Calu3 (cell line): Measurements from ENCODE around the gene KLHDC3. TPM values are rescaled to one million over a fixed set of nuclear protein-coding genes. Genes with fewer than 3 reads are reported as not detected.

Experiments
- BruUV-seq: library from RNA; stranded (reverse); fragments of 400-500 nt; replicated peaks from 2 replicates; lab custom pipeline; 2021; lab: Mats Ljungman, UMichigan
- CTCF ChIA-PET: fragments of 300-600 bp; sonication (Branson Sonifier 250); formaldehyde crosslinking; loops from one replicate; lab custom pipeline; 2022; ENCODE audit warnings: antibody characterized with exemption; lab: Charles Lee
- DNase-seq: peaks from one replicate; pipeline ENCODE4 v3.0.0; 2022
- H3K27ac Mint-ChIP-seq: one replicate; pipeline ENCODE4 v1.8.0; 2022; ENCODE audit warnings: mixed read lengths; ENCODE audit not compliant: unreplicated experiment
- H3K27me3 Mint-ChIP-seq: one replicate; pipeline ENCODE4 v1.8.0; 2022; ENCODE audit warnings: mixed read lengths; ENCODE audit not compliant: unreplicated experiment
- H3K36me3 Mint-ChIP-seq: one replicate; pipeline ENCODE4 v1.8.0; 2022; ENCODE audit warnings: mild to moderate bottlenecking, moderate library complexity, mixed read lengths; ENCODE audit not compliant: insufficient read depth, unreplicated experiment
- H3K4me1 Mint-ChIP-seq: one replicate; pipeline ENCODE4 v1.8.0; 2022; ENCODE audit warnings: mild to moderate bottlenecking, low read depth, mixed read lengths; ENCODE audit not compliant: unreplicated experiment
- H3K4me3 Mint-ChIP-seq: one replicate; pipeline ENCODE4 v1.8.0; 2022; ENCODE audit warnings: mild to moderate bottlenecking, low read depth, moderate library complexity, mixed read lengths; ENCODE audit not compliant: unreplicated experiment
- H3K9me3 Mint-ChIP-seq: one replicate; pipeline ENCODE4 v1.8.0; 2022; ENCODE audit warnings: low read depth, mixed read lengths; ENCODE audit not compliant: unreplicated experiment
- CTCF ChIP-seq: fragments of 200-600 bp; IDR thresholded peaks from one replicate; pipeline ENCODE4 v1.8.0; 2022; ENCODE audit warnings: antibody characterized with exemption; ENCODE audit not compliant: unreplicated experiment
- intact Hi-C: fragments of 100-400 bp; cut with micrococcal nuclease; formaldehyde crosslinking; loops from one replicate; pipeline ENCODE4 v1.10.0; 2022; ENCODE audit not compliant: unreplicated experiment
- total RNA-seq: library from RNA; stranded (reverse); gene quantifications from 2 replicates; pipeline ENCODE4 v1.2.3, GENCODE V29; 2022

Gene KLHDC3
- total RNA-seq, 1 experiment from 2014 or later: 85.9 TPM

- no peaks in the 10 kb centered on the region for H3K4me1 Mint-ChIP-seq
These were observed 12.2 kb upstream of the KLHDC3 start for GRCh38 chr6:43001843-43002242.

GRCh38 chr6:43005844-43006243 lies 8.2 kb upstream of the KLHDC3 start:
- intact Hi-C loops: no loop called here
- Mint-ChIP-seq H3K4me3 (no peak overlapping the region), H3K36me3 (peaks cover 16% of the 10 kb centered on the region), H3K4me1 (no peaks in the 10 kb centered on the region), H3K27ac (peak overlapping the region; percentile 12), H3K27me3 (no peaks in the 10 kb centered on the region), H3K9me3 (no peaks in the 10 kb centered on the region)
- no peak for DNase-seq
- BruUV-seq: no TSS peak
- CTCF ChIA-PET: interaction anchor here (0.7 to 1.3 kb wide), 3 partner anchors 15 to 77 kb away, joined by 3 to 4 read pairs (median 4); partner anchors contain the start of genes CNPY3 and RRP36
- TF ChIP-seq CTCF: no peak

More at GRCh38 chr6:43001843-43002242, 12.2 kb upstream of the KLHDC3 start:
- DNase-seq: no peak
- Mint-ChIP-seq H3K9me3 (no peaks in the 10 kb centered on the region), H3K27me3 (no peaks in the 10 kb centered on the region), H3K27ac (no peak overlapping the region), H3K36me3 (peaks cover 16% of the 10 kb centered on the region), H3K4me3 (no peak overlapping the region)
- TF ChIP-seq CTCF: no peak
- intact Hi-C loops: no loop called here
- CTCF ChIA-PET: interaction anchor here (0.6 to 0.7 kb wide), 3 partner anchors 9 to 207 kb away, joined by 3 to 5 read pairs (median 3); no protein-coding TSS in a partner anchor
- no TSS peak for BruUV-seq

- DNase-seq: no peak
- no peaks in the 10 kb centered on the region for H3K27me3 Mint-ChIP-seq
- H3K9me3 Mint-ChIP-seq: no peaks in the 10 kb centered on the region
- peak overlapping the region; percentile 12 for H3K27ac Mint-ChIP-seq
- CTCF ChIA-PET: interaction anchor here (0.7 to 1.3 kb wide), 2 partner anchors 27 to 77 kb away, joined by 4 read pairs; partner anchors contain the start of gene CNPY3
- BruUV-seq: no TSS peak
- no peaks in the 10 kb centered on the region for H3K4me1 Mint-ChIP-seq
- intact Hi-C loops: no loop called here
- H3K36me3 Mint-ChIP-seq: peaks cover 16% of the 10 kb centered on the region
- TF ChIP-seq CTCF: no peak
- no peak overlapping the region for H3K4me3 Mint-ChIP-seq
These were observed 7.8 kb upstream of the KLHDC3 start for GRCh38 chr6:43006251-43006650.

GRCh38 chr6:43007126-43007525 lies 6.9 kb upstream of the KLHDC3 start:
- Mint-ChIP-seq H3K27me3 (no peaks in the 10 kb centered on the region), H3K9me3 (no peaks in the 10 kb centered on the region), H3K4me1 (peaks cover 4% of the 10 kb centered on the region), H3K4me3 (no peak overlapping the region), H3K36me3 (peaks cover 23% of the 10 kb centered on the region), H3K27ac (no peak overlapping the region)
- no peak for TF ChIP-seq CTCF
- intact Hi-C loops: no loop called here
- DNase-seq: no peak
- CTCF ChIA-PET: interaction anchor here (1.3 kb wide), 1 partner anchor 78 kb away, joined by 4 read pairs; the partner anchor contains the start of gene CNPY3
- BruUV-seq: no TSS peak
